OCI-LY3 (cell line): ENCODE measurements around the gene IQGAP2.

Experiments
- H2AFZ ChIP-seq: fragments of 200-600, 300-600 bp; shearing (Covaris generic); 2 replicates; pipeline ENCODE4 v1.6.0; 2014; ENCODE audit warnings: antibody characterized with exemption, low read depth, low read length
- H3K27ac ChIP-seq: fragments of 200-600, 300-600 bp; sonication (generic); 2 replicates; pipeline ENCODE4 v1.5.1; 2014; ENCODE audit warnings: mild to moderate bottlenecking, low read length, moderate library complexity, mixed read lengths
- H3K27me3 ChIP-seq: fragments of 200-600, 300-600 bp; sonication (generic); 2 replicates; pipeline ENCODE4 v1.6.1; 2014; ENCODE audit warnings: low read depth, low read length, mixed read lengths
- H3K36me3 ChIP-seq: fragments of 200-600, 300-600 bp; sonication (generic); replicated peaks from 2 replicates; pipeline ENCODE3; 2014; ENCODE audit warnings: low read depth, low read length, mixed read lengths
- H3K4me1 ChIP-seq: fragments of 300-600, 200-600 bp; sonication (generic); 2 replicates; pipeline ENCODE4 v1.6.1; 2014; ENCODE audit warnings: low read length, mixed read lengths
- H3K4me2 ChIP-seq: fragments of 200-600, 300-600 bp; sonication (generic); 2 replicates; pipeline ENCODE4 v1.6.1; 2014; ENCODE audit warnings: low read length, mixed read lengths
- H3K4me3 ChIP-seq: fragments of 300-600, 200-600 bp; sonication (generic); 2 replicates; pipeline ENCODE4 v1.5.1; 2014; ENCODE audit warnings: antibody characterized with exemption, mild to moderate bottlenecking, low read length, moderate library complexity
- H3K79me2 ChIP-seq: fragments of 300-600, 200-600 bp; shearing (Covaris generic); 2 replicates; pipeline ENCODE4 v1.6.1; 2014; ENCODE audit warnings: mild to moderate bottlenecking, low read length, mixed read lengths
- H3K9ac ChIP-seq: fragments of 300-600, 200-600 bp; shearing (Covaris generic); 2 replicates; pipeline ENCODE4 v1.6.0; 2014; ENCODE audit warnings: mild to moderate bottlenecking, low read length, moderate library complexity
- H3K9me3 ChIP-seq: fragments of 200-600, 300-600 bp; shearing (Covaris generic); 2 replicates; pipeline ENCODE4 v1.6.1; 2014; ENCODE audit warnings: low read length, mixed read lengths; ENCODE audit not compliant: insufficient read depth
- H4K20me1 ChIP-seq: fragments of 200-600, 300-600 bp; sonication (generic); 2 replicates; pipeline ENCODE4 v1.6.1; 2016; ENCODE audit warnings: low read length, mixed read lengths; ENCODE audit not compliant: insufficient read depth
- CTCF ChIP-seq: fragments of 200-600, 300-600 bp; sonication (generic); IDR thresholded peaks from 2 replicates; pipeline ENCODE4 v1.5.1; 2014; ENCODE audit warnings: antibody characterized with exemption, low read length, low read depth
- EZH2phosphoT487 ChIP-seq: fragments of 200-600 bp; shearing (Covaris generic); IDR thresholded peaks from 2 replicates; pipeline ENCODE4 v1.6.1; 2018; ENCODE audit warnings: antibody characterized with exemption, mixed run types, low read depth

Gene IQGAP2

DNA sequence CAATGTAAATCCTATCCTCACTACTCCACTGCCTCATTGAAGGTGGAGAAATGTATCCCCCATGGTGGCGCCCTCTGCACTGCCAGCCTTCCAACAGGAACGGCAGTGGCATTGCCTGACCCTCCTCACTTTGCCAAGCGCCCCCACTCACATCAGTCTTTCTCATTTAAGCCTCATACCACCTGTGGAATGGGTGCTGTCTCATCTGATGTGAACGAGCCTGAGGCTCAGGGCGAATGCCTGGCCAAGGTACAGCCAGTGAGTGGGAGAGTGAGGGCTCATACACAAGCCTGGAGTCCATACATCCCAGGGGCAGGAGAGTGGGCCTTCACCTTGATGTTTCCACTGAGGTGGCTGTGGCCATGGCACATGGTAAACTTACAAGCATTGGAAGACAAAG is 209.9 kb downstream of the IQGAP2 start:
- Histone ChIP-seq H4K20me1 (no peaks in the 10 kb centered on the region), H3K27ac (no peak overlapping the region), H2AFZ (no peak overlapping the region), H3K4me3 (no peak overlapping the region), H3K9ac (no peak overlapping the region), H3K4me2 (no peak overlapping the region), H3K36me3 (no peaks in the 10 kb centered on the region), H3K9me3 (no peaks in the 10 kb centered on the region), H3K79me2 (no peaks in the 10 kb centered on the region), H3K27me3 (no peaks in the 10 kb centered on the region), H3K4me1 (peaks cover 14% of the 10 kb centered on the region)
- TF ChIP-seq EZH2phosphoT487 = no peak
- TF ChIP-seq CTCF = no peak

DNA sequence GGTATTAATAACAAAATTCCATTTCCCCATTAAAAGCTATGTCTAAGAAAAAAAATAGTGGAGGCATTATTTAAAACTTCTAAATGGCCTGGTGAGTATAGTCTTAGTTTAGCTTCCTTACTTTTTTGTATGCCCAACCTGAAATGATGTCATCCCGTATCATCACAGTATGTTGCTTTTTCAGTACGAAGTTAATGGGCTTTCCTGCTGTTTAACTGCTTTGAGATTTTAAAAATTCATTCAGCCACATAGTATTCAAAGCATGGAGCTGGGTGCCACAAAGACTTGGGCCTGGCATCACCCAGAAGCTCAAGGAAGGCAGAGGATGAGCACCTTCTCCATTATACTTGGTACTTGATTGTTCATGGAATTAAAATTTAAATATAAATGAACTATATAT is 212.7 kb downstream of the IQGAP2 start:
- Histone ChIP-seq H3K27ac (no peak overlapping the region), H3K36me3 (no peaks in the 10 kb centered on the region), H3K4me1 (peaks cover 4% of the 10 kb centered on the region), H3K27me3 (no peaks in the 10 kb centered on the region), H3K79me2 (no peaks in the 10 kb centered on the region), H3K9ac (no peak overlapping the region), H4K20me1 (no peaks in the 10 kb centered on the region), H2AFZ (no peak overlapping the region), H3K9me3 (no peaks in the 10 kb centered on the region), H3K4me3 (no peak overlapping the region), H3K4me2 (no peak overlapping the region)
- TF ChIP-seq EZH2phosphoT487 = no peak
- TF ChIP-seq CTCF = no peak

DNA sequence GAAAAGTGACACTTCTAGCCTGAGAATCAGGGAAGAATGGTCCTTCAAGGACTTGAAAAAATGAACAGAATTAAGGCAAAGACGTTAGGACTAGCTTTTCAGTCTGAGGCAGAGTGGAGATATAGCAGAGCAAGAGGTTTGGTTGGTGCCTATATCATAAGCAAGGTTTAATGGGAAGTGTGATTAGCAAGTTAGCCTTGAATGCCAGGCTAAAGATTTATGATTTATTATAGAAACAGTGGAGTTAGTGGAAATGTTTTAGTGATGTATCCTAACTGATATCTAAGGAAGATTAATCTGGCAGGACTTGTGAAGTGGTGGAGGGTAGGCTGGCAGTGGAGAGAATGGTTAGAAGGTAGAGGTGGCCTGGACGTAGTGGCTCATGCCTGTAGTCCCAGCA is 213.1 kb downstream of the IQGAP2 start:
- Histone ChIP-seq H4K20me1 (no peaks in the 10 kb centered on the region), H3K9ac (no peak overlapping the region), H3K4me2 (no peak overlapping the region), H3K4me1 (peaks cover 9% of the 10 kb centered on the region), H2AFZ (no peak overlapping the region), H3K9me3 (no peaks in the 10 kb centered on the region), H3K79me2 (no peaks in the 10 kb centered on the region), H3K4me3 (no peak overlapping the region), H3K27ac (no peak overlapping the region), H3K36me3 (no peaks in the 10 kb centered on the region), H3K27me3 (no peaks in the 10 kb centered on the region)
- TF ChIP-seq CTCF = no peak
- no peak for TF ChIP-seq EZH2phosphoT487

DNA sequence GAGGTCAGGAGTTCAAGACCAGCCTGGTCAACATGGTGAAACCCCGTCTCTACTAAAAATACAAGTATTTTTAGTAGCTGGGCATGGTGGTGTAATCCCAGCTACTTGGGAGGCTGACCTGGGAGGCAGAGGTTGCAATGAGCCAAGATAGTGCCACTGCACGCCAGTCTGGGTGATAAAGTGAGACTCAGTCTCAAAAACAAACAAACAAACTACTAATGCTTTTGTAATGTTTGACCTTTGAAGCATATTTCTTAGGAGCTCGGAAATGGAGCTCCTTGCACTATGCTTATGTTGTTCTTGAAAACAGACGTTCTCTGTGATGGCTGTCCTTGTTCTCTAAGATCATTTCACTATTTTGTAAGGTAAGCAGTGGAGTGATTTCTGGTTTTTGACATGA is 214.1 kb downstream of the IQGAP2 start:
- H3K9me3 ChIP-seq = no peaks in the 10 kb centered on the region
- H3K27me3 ChIP-seq = no peaks in the 10 kb centered on the region
- no peaks in the 10 kb centered on the region for H3K79me2 ChIP-seq
- no peak overlapping the region for H3K9ac ChIP-seq
- H3K4me2 ChIP-seq = no peak overlapping the region
- no peaks in the 10 kb centered on the region for H4K20me1 ChIP-seq
- no peaks in the 10 kb centered on the region for H3K36me3 ChIP-seq
- TF ChIP-seq CTCF (no peak), EZH2phosphoT487 (no peak)
- no peak overlapping the region for H3K27ac ChIP-seq
- H2AFZ ChIP-seq = no peak overlapping the region
- peaks cover 13% of the 10 kb centered on the region for H3K4me1 ChIP-seq
- H3K4me3 ChIP-seq = no peak overlapping the region
